ENCODE measurements around the gene MAEA. TPM values are rescaled to one million over a fixed set of nuclear protein-coding genes. Genes with fewer than 3 reads are reported as not detected.

The MAEA gene
- total and polyA plus RNA-seq, 2 of the 8 experiments (the other 6 are each of a cell fraction or from before 2014, with no cell fraction given): 75.8 to 133 TPM

- H3K27me3 ChIP-seq (replicated peaks in 1 of 4; ENCODE audit: control insufficient read depth in 3 of 4, extremely low read depth in 1 of 4, insufficient read depth in 3 of 4, low read length in 3 of 4): no peaks in the 10 kb centered on the region
- H3K79me1 ChIP-seq (ENCODE audit: low read depth, low read length): peaks cover 9% of the 10 kb centered on the region
- H4K8ac ChIP-seq (ENCODE audit: extremely low read depth, insufficient read depth, low read length): no peak overlapping the region
- no peak overlapping the region for H2AFZ ChIP-seq (ENCODE audit: low read length)
- POLR2A ChIA-PET (ENCODE audit: partially characterized antibody): no interaction called here
- DNase-seq (ENCODE audit: low read depth in 1 of 2, low spot score in 2 of 2) (no peak), FAIRE-seq (no peak)
- H3K4me2 ChIP-seq (ENCODE audit: insufficient read depth in 1 of 2, low read depth in 2 of 2, low read length in 2 of 2): no peak overlapping the region
- peaks cover 7 to 50% (median 37%) of the 10 kb centered on the region in 4 experiments for H3K36me3 ChIP-seq (ENCODE audit: control insufficient read depth in 2 of 4, insufficient read depth in 4 of 4, low read length in 3 of 4)
- H2BK120ac ChIP-seq (replicated peaks; ENCODE audit: low read depth, low read length): no peak overlapping the region
- no peaks in the 10 kb centered on the region; a peak in 1 of 4 replicates for H3K79me2 ChIP-seq (ENCODE audit: control insufficient read depth in 1 of 2, insufficient read depth in 2 of 2, low read length in 2 of 2)
- no peak overlapping the region for H4K91ac ChIP-seq (replicated peaks; ENCODE audit: insufficient read length, low read length)
- no peak overlapping the region for H2BK20ac ChIP-seq (ENCODE audit: low read length)
- H4K5ac ChIP-seq (ENCODE audit: insufficient read length, low read depth, low read length): no peak overlapping the region
- H2BK12ac ChIP-seq (ENCODE audit: low read depth, low read length): no peak overlapping the region
- H3K23me2 ChIP-seq (ENCODE audit: low read depth, low read length): no peaks in the 10 kb centered on the region
- H3K56ac ChIP-seq (replicated peaks; ENCODE audit: insufficient read length, low read depth, low read length): no peak overlapping the region
- peaks cover 10 to 25% of the 10 kb centered on the region in 2 experiments for H4K20me1 ChIP-seq (replicated peaks in 1 of 2; ENCODE audit: control insufficient read depth in 1 of 2, insufficient read depth in 2 of 2, low read length in 2 of 2)
- H3K14ac ChIP-seq (ENCODE audit: insufficient read length): no peak overlapping the region
- H3K4me3 ChIP-seq (ENCODE audit: extremely low read depth in 1 of 4, insufficient read depth in 2 of 4, low read depth in 3 of 4, low read length in 4 of 4): no peak overlapping the region
- no peak overlapping the region for H3K4ac ChIP-seq (replicated peaks; ENCODE audit: insufficient read length, low read depth, low read length)
- no peak overlapping the region for H3K23ac ChIP-seq (ENCODE audit: insufficient read length)
- no peak overlapping the region for H2AK5ac ChIP-seq (ENCODE audit: low read depth, low read length)
- no peaks in the 10 kb centered on the region for H3K4me1 ChIP-seq (replicated peaks in 1 of 4; ENCODE audit: control insufficient read depth in 3 of 4, insufficient read depth in 4 of 4, low read length in 3 of 4)
- no peaks in the 10 kb centered on the region for H3K9me3 ChIP-seq (ENCODE audit: insufficient read depth in 2 of 2, low read depth in 1 of 2, low read length in 1 of 2)
- CTCF ChIA-PET (ENCODE audit: partially characterized antibody): no interaction called here
- TF ChIP-seq E2F6 (IDR thresholded peaks at IDR 0.05) (no peak), GTF2F1 (IDR thresholded peaks at IDR 0.05; ENCODE audit: borderline replicate concordance, low read depth, low read length) (no peak), JUND (IDR thresholded peaks at IDR 0.05; ENCODE audit: low read length) (no peak), NRF1 (IDR thresholded peaks at IDR 0.05; ENCODE audit: low read depth, low read length) (no peak), SRF (IDR thresholded peaks at IDR 0.05; ENCODE audit: low read depth, low read length) (no peak), JUN (IDR thresholded peaks at IDR 0.05; ENCODE audit: low read depth, low read length) (no peak), EP300 (IDR thresholded peaks at IDR 0.05; ENCODE audit: borderline replicate concordance in 1 of 2, low read depth in 2 of 2, low read length in 2 of 2) (no peak), ASH2L (IDR thresholded peaks at IDR 0.05; ENCODE audit: low read length) (no peak), RFX5 (IDR thresholded peaks at IDR 0.05; ENCODE audit: borderline replicate concordance, low read depth, low read length) (no peak), FOSL1 (IDR thresholded peaks at IDR 0.05; ENCODE audit: insufficient read depth, low read depth, low read length) (no peak), SP1 (IDR thresholded peaks at IDR 0.05; ENCODE audit: low read depth, low read length) (no peak), SIRT6 (IDR thresholded peaks at IDR 0.05; ENCODE audit: low read length) (no peak)
- H3K27ac ChIP-seq (ENCODE audit: low read depth, low read length): no peak overlapping the region
- H2BK15ac ChIP-seq (ENCODE audit: low read length): no peak overlapping the region
- H3K9ac ChIP-seq (replicated peaks in 1 of 4; ENCODE audit: extremely low read depth in 1 of 4, low read depth in 3 of 4, low read length in 3 of 4): no peak overlapping the region
- no peak overlapping the region for H3K18ac ChIP-seq (ENCODE audit: extremely low read depth, low read length)
- WGBS, 2 experiments (ENCODE audit: extremely low coverage in 1 of 2, insufficient coverage in 1 of 2, insufficient read length in 1 of 2, insufficient replicate concordance in 2 of 2, low coverage in 1 of 2, low lambda C conversion rate in 2 of 2, missing lambda C conversion rate in 1 of 2): 86% methylated on average over 6 of the region's 6 CpGs; no CpG with 5 or more reads in 1 of the 2 experiments
- no peak overlapping the region for H2BK5ac ChIP-seq (ENCODE audit: low read depth, low read length)
Observed at GRCh38 chr4:1334579-1334895, 44.8 kb downstream of the MAEA start.

Measured in H1 (cell line).